PFSK-1 (cell line): ENCODE results near the gene SOBP.

ENCODE experiments used
- POLR2AphosphoS5 ChIP-seq: IDR thresholded peaks from 2 replicates; pipeline ENCODE4 v1.6.1; 2012; ENCODE audit warnings: low read depth, mild to moderate bottlenecking, control low read depth, low read length, moderate library complexity
- REST ChIP-seq, 2 experiments: IDR thresholded peaks; 2 replicates each; pipeline versions ENCODE4 v1.6.1 to v1.8.0; 2011 to 2012; ENCODE audit warnings: low read depth in 2 of 2, low read length in 2 of 2, control low read depth in 1 of 2, inconsistent platforms in 1 of 2, mild to moderate bottlenecking in 1 of 2, moderate library complexity in 1 of 2; ENCODE audit not compliant: insufficient read depth in 1 of 2
- SIN3A ChIP-seq: IDR thresholded peaks from 2 replicates; pipeline ENCODE4 v1.6.1; 2012; ENCODE audit warnings: mild to moderate bottlenecking, low read length, moderate library complexity, borderline replicate concordance; ENCODE audit not compliant: insufficient read depth

- no peak for TF ChIP-seq POLR2AphosphoS5
- no peak for TF ChIP-seq REST (IDR thresholded peaks at IDR 0.05; ENCODE audit: insufficient read depth in 1 of 2, low read depth in 2 of 2, low read length in 2 of 2)
- no peak for TF ChIP-seq SIN3A
Observed at GRCh38 chr6:107546691-107547450, 57.0 kb downstream of the SOBP start.
